Activated T-helper 1 cell treated with anti-CD3 and anti-CD28 coated beads, Interleukin-2, amount 50 U/mL, for 16 hours (primary cell): ENCODE measurements around the gene VPS37C.
A peak's percentile ranks its signal among the peaks of the same experiment; 100 is the strongest.
"Not testable (repeated sequence)": the region's sequence is repeated elsewhere in the genome, so short reads cannot be mapped to it uniquely, and the experiment has no call there.

Experiments used
- DNase-seq, 2 donors: peaks; one replicate each; pipeline ENCODE4 v3.0.0-alpha.2; 2020; ENCODE audit warnings: low read depth in 1 of 2, low spot score in 1 of 2

The VPS37C gene

GRCh38 chr11:61161190-61162091 lies at the start of gene VPS37C:
Gene VPS37C (minus strand): TSS chr11:61161426. CDS start chr11:61138829, 22,597 bp downstream.
- peak; percentile 75 to 84 for DNase-seq

DNA sequence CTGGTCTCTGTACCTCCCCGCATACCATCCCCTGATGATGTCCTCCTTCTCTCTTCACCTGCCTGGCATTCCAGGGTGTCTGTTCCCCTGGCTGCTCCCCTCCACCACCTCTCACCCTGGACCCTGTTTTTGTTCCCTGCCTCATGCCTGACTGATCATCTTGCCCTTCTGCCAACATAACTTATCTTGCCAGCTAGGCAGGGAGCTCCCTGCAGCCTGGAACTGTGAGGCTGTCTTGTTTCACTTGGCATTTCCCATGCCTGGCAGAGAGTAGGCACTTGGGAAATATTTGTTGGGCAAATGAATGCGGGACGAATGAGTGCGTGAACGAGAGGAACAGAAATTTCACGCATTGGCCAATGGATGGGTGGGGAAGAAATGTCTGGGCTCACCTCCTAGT lies 49.4 kb upstream of the VPS37C start:
- DNase-seq = not testable (repeated sequence)

- not testable (repeated sequence) for DNase-seq
Observed at GRCh38 chr11:61207636-61208310, 46.5 kb upstream of the VPS37C start.

DNA sequence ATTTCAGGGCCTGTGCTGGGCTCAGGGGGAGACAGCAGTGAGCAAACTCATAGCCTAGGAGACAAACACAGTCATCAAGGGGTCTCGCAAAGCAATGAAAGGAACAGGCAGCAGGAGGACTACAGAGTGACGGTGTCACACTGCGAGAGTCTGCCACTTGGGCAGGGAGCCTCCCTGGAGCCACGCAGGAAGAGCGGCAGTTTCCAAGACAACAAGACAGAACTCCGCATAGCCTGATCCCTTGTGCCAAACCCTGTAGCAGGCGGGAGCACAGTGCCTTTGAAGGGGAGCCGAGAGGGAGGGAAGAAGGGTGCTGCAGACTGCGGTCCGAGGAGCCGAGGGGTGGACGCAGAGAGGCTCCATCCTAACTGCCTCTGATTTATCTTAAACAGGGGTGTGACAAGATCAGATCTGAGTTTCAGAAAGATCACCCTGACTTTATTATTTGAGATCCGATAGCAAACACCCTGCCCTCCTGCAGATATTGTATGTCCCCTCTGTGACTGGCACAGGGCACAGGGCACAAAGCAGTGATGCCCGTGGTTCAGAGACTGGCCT lies 43.4 kb upstream of the VPS37C start:
- DNase-seq = not testable (repeated sequence)

DNA sequence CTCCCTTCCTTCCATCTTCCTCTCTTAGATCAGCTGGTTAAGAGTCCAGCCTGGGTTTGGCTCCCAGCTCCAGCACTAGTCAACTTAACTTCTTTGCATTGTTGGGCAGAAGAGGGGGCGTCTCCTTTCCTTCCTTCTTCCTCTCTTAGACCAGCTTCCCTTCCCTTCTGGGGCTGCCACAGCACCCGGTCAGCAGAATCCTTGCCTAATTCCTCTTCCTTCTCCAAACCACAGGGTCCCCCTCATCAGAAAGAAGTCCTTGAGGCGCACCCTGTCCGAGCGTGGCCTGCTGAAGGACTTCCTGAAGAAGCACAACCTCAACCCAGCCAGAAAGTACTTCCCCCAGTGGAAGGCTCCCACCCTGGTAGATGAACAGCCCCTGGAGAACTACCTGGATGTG lies 42.6 kb upstream of the VPS37C start:
- DNase-seq = not testable (repeated sequence)

GRCh38 chr11:61202950-61203746 lies 41.9 kb upstream of the VPS37C start, which contains the start of gene PGA3:
Gene PGA3 (plus strand): TSS chr11:61203515. CDS start chr11:61203565, 50 bp downstream.
- not testable (repeated sequence) for DNase-seq

- DNase-seq = no peak
Observed at GRCh38 chr11:61201476-61201875, 40.2 kb upstream of the VPS37C start.

- no peak for DNase-seq
Observed at GRCh38 chr11:61198948-61199523, 37.8 kb upstream of the VPS37C start.

DNA sequence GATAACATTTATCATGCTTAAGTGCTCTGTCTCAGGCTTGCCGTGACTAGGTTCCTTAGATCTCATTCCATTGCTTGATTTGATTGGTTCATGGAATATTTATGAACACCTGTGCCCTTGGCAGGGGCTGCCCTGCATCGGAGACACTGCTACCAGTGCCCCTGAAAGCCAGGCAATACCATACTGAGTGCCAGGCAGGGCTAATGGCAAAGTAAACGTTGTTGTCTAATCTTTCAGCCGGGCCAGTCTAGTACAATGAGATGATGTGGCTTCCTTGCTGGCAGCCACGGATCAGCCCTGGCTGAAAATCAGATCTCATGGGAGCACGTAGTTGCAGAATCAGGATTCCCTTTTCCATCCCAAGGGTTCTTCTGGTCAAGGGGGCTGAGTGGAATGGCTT lies 37.1 kb upstream of the VPS37C start:
- no peak for DNase-seq

GRCh38 chr11:61195719-61196118 lies 34.5 kb upstream of the VPS37C start:
- DNase-seq = no peak

DNA sequence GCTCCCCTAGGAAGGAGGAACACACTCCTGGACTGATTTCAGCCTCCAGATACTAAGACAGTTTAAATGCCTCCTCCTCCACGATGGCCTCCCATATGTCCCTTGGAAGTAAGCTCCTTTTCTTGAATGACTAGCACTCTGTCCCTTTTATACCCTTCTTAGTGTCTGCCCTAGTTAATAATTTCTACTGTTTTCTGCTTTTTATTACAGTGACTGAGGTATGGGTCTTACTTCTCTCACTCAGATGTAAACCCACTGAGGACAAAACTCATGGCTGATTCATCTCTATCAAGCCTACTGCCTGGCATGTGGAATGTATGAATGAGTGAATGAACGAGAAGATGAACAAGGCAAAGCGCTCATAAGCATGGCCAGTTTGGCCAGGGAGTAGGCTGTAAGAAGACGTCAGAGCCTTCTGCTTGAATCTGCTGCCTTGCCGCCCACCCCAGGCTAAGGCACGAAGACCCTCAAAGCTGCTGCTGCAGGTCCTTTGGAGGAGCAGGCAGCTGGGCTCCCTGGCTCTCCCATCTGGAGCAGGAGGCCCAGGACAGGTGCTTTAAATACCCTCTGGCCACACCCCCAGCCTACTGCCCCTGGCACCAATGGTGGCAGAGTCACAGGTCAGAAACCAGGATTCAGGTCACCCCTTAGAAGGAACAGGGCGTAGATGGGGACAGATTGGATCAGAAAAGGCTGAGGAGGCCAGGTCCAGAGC lies 33.9 kb upstream of the VPS37C start:
- no peak for DNase-seq

- no peak for DNase-seq
Observed at GRCh38 chr11:61194169-61194671, 33.0 kb upstream of the VPS37C start.

DNA sequence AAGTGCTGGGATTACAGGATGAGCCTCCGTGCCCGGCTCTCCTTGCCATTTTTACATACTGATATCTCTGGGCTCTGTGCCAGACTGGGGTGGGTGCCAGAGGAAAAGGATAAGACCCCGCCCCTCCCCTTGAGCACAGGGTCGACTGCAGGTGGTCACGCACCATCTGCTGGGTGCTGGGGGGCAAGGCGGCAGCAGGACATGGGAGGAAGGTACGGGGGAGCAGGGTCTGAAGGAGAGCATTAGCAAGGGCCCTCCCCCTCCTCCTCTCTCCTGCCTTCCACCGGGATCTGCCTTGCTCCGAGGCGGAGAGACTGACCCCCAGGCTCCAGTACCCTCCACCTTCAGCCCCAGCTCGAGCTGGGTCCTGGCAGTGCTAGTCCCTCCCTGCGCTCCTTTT lies 32.4 kb upstream of the VPS37C start:
- no peak for DNase-seq

DNA sequence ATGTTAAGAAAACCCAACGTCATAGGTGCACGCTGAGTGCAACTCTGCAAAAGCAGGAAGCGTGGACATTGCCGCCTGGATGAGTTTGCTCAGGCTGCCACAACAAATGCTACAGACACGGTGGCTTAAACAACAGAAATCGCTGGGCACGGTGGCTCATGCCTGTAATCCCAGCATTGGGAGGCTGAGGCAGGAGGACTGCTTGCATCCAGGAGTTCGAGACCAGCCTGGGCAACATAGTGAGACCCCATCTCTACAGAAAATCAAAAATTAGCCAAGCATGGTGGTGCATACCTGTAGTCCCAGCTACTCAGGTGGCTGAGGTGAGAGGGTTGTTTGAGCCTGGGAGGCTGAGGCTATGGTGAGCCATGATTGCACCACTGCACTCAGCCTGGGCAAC lies 28.7 kb upstream of the VPS37C start:
- no peak for DNase-seq

- DNase-seq = peak; percentile 55 to 61
Observed at GRCh38 chr11:61187505-61188130, 26.4 kb upstream of the VPS37C start.

GRCh38 chr11:61186504-61186903 lies 25.3 kb upstream of the VPS37C start:
- DNase-seq = no peak

GRCh38 chr11:61183645-61184044 lies 22.4 kb upstream of the VPS37C start:
- DNase-seq = no peak

DNA sequence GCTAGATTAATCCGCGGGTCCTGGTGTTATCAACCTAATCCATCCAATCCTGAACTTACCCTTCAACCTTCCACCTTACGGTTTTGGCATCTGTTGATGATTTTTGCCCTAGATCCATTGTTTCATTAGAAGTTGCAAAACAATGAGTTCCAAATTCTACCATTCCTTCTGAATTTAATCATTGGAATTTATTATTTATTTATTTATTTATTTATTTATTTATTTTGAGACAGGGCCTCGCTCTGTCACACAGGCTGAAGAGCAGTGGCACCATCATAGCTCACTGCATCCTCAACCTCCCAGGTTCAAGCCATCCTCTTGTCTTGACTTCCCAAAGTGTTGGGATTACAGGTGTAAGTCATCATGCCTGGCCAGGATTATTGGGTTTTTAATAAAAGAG lies 20.3 kb upstream of the VPS37C start:
- no peak for DNase-seq

DNA sequence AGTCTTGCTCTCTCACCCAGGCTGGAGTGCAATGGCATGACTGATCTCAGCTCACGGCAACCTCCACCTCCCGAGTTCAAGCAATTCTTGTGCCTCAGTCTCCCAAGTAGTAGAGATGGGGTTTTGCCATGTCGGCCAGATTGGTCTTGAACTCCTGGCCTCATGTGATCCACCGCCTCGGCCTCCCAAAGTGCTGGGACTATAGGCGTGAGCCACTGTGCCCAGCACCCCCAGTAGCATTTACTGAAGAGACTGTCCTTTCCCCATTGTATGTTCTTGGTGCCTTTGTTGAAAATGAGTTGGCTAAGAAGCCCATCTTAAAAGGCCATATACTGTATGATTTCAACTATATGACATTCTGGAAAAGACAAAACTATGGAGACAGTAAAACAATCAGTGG lies 19.0 kb upstream of the VPS37C start:
- DNase-seq = not testable (repeated sequence)
